Measurements from ENCODE around the gene CBFB.
A peak's percentile ranks its signal among the peaks of the same experiment; 100 is the strongest.
"Not testable (repeated sequence)": the region's sequence is repeated elsewhere in the genome, so short reads cannot be mapped to it uniquely, and the experiment has no call there.

CBFB gene

GRCh38 chr16:67098599-67098998, 69.7 kb downstream of the CBFB start:
- DNase-seq (ENCODE audit: low spot score) = no peak

DNA sequence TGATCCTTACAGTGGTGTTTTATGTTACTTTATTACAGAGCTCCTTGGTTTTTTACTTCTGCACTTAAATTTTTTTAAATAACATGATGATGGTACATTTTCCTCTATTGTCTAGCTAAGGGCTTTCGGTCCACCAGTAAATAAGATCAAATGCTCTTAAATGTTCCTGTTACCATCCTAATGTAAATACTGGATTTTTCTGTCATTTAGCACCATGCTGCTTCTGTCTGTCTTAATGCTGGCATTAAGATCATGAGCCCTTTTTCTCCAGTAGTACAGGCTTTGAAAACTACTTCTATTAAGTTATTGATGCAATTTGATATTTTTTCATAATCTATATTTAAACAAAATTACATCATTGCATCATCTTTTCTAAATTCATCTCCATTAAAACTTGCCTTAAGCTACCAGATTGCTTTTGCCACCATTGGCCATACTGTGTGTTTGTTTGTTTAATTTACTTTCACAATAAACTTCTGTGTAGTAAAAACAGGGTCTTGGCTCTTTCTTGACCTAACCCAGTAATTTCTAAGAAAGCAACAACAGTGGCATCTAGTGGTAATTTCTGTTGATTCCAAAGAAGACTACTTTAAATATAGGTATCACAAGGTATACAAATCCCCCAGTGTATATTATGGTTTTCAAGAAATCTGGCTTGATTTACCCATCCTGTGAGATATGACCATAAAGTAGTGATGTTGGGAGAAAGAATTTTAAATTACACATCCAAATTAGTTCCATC, 71.8 kb downstream of the CBFB start:
- no peak for DNase-seq (ENCODE audit: low spot score)

DNA sequence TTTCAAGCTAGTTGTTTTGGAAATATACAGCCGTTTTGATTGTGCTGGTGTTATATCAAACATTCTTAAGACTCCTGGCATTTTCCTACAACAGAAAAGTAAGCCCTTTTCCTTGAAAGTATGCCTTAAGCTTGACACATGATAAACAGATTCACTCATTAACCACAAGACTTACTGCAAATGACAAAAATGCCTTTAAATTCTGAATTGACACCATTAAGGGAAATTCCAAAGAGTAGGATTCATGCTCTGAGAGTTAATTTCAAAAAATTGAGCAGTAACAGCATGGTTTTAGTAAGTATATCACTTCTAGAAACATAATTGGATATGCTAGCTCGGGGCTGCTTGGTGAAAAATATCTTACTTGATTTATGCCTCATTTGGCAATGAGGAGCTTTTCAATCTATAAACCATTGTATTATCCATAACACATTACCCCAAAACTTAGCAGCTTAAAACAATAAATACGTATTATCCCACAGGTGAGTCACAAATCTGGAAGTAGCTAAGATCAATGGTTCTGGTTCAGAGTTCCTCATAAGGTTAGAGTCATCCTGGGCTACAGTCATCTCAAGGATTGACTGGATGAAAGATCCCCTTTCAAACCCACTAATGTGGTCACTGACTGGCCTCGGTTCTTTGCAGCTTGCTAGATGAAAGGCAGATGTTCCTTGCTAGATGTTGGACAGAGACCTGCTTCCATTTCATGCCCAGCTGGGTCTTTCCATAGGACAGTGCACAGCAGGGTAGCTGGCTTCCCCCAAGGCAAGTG, 72.5 kb downstream of the CBFB start:
- no peak for DNase-seq (ENCODE audit: low spot score)

DNA sequence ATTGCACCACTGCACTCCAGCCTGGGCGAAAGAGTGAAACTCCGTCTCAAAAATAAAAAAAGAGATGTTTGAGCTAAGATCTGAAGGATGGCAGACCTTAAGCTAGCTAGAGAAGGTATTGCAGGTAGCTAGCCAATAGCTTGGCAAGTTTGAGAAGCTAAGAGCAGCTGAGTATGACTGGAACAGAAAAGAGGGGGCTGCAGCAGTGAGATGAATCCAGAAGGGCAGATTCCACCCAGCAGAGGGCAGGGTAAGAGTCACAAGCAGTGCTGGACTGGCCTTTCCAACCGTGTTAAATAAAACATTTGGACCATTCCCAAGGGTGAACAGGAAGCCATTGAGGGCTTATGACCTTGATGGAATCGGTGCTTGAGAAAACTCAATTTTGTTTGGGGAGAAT, 75.1 kb downstream of the CBFB start:
- DNase-seq (ENCODE audit: low spot score) = no peak

- DNase-seq (ENCODE audit: low spot score) = no peak
These were observed 75.9 kb downstream of the CBFB start for GRCh38 chr16:67104845-67105244.

- DNase-seq (ENCODE audit: low spot score) = no peak
These were observed 76.3 kb downstream of the CBFB start for GRCh38 chr16:67105246-67105645.

DNA sequence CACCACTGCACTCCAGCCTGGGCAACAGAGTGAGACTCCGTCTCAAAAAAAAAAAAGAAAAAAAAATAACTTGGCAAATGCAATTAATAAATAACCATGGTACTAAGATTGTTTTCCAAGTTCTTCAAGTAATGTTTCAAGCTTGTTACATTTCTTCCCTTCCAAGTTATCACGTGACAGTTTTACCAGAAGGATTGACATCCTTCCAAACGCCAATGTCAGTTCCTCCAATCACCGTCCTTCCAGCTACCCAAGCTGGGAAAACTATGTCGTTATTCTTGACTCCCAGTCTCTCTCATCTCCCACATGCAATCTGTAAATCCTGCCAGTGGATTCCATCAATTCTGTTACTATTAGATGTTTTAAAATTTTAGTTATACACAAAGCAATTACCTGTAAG, 76.9 kb downstream of the CBFB start:
- DNase-seq (ENCODE audit: low spot score) = no peak

- no peak for DNase-seq (ENCODE audit: low spot score)
These were observed 79.5 kb downstream of the CBFB start for GRCh38 chr16:67108489-67108888.

GRCh38 chr16:67108931-67109406, 80.0 kb downstream of the CBFB start:
- no peak for DNase-seq (ENCODE audit: low spot score)

DNA sequence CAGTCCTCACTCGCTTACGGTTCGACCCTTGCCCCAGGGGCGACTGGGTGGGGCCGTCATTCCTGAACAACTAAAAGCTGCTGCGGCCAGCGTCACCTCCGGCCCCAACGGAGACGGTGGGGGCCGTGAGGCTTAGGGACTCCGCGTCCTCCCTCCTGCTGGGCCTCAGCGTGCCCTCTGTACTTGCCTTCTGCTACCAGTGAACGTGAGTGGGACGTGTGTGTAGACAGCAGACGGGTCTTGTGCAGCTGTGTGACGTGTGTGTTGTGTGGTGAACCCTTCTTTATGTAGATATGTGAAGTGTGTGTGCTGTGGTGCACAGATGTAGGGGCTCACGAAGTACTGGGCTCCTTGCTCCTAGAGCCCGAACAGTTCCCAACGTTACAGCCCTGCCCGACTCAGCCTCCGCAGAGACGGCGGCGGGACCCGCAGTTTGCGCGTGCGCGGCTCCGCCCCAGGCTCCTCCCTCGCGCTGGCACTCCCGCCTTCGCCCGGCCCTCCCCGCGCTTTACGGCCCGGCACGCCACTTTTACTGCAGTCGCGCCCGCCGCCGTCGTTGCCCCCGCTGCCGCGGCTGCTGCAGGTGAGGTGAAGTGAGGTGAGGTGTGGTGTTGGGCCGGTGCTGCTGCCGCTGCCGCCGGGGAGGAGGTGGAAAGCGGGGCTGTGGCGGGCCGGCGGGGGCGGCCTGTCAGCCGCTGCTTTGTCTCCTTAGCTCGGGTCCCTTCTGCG, 80.6 kb downstream of the CBFB start, which contains the start of gene PHAF1:
Gene PHAF1 (plus strand): TSS at position 535 of the 729 bp plus-strand sequence. CDS start 235 bp downstream, outside the sequence.
- DNase-seq (ENCODE audit: low spot score) = peak; percentile 99

GRCh38 chr16:67111951-67112444, 83.0 kb downstream of the CBFB start:
- DNase-seq (ENCODE audit: low spot score) = no peak

DNA sequence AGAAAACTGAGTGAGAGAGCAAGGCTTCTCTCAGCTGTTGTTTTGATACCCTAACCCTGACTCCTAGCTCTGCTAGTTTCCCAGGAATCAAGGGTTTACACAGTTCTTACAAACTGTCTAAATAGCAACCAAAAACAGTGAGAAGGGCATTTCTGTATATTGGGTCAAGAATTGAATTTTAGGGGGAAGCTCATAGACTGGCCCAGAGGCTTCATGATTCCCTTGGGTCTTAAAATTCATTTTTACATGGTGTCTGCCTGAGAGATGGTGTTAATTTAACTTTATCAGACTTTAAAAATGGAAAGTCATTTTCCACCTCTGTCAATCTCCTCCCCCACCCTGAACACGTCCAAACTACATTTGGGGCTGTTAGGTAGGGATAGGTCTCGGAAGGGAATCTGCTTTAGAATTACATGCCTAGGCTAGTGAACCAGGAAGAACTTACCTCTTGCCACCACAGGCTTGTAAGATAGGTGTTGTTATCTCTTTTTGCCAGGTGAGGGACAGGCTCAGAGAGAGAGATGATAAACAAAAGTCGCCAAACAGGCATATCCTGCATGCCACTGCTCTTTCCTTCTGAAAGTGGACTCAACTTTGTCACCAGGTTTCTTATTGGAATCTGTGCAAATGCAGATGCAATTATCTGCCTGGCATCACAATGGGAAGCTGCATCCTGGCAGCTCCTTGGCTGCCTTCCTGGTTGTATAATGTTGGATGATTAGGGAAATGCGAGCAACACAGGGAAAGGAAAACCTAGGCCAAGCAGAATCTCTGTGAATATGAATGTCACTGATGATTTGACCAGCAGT, 83.8 kb downstream of the CBFB start:
- no peak for DNase-seq (ENCODE audit: low spot score)

DNA sequence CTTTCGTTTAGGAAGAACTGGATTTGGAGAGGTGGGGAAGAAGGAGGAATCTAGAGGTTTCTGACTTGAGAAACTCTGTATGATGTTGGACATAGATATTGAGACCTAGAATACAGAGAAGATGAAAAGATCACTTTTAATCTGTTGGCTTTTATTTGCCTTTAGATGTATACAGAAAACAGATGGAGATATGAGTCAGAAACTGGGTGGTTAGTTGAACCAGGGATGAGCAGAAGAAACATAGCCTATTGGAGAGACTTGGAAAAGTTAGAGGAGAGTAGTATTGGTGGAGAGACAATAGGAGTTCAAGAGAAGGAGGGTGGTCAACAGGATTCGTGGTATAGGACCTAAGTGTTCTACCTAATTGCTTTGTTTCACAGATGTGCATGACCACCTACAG, 85.8 kb downstream of the CBFB start:
- DNase-seq (ENCODE audit: low spot score) = no peak

- DNase-seq (ENCODE audit: low spot score) = no peak
These were observed 86.7 kb downstream of the CBFB start for GRCh38 chr16:67115639-67116038.

- DNase-seq (ENCODE audit: low spot score) = no peak
These were observed 87.7 kb downstream of the CBFB start for GRCh38 chr16:67116388-67117311.

DNA sequence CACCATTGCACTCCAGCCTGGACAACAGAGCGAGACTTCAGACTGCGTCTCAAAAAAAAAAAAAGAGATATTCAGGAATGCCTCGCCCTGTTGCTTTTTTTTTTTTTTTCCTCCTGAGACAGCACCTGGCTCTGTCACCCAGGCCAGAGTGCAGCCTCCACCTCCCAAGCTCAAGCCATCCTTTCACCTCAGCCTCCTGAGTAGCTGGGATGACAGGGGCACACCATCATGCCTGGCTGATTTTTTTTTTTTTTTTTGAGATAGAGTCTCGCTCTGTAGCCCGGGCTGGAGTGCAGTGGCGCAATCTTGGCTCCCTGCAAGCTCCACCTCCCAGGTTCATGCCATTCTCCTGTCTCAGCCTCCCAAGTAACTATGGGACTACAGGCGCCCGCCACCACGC, 88.8 kb downstream of the CBFB start:
- no peak for DNase-seq (ENCODE audit: low spot score)

DNA sequence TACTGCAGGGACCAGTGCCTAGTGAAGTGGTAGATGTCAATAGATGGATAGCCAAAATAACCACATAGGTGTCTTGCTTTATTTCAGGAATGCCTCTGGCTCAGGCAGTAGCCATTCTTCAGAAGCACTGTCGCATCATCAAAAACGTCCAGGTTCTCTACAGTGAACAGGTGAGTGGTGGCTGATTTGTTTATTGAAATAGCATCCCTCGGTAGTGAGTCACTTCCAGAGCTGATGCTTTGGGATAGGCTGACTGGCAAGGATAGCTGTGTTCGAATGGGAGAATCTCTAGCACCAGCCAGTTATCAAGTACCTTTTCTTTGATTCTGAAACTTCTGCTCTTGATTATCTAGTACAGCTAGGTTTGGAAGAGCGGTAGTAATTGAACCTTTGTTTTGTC, 91.1 kb downstream of the CBFB start:
- DNase-seq (ENCODE audit: low spot score) = no peak

GRCh38 chr16:67122799-67123198, 93.8 kb downstream of the CBFB start:
- DNase-seq (ENCODE audit: low spot score) = not testable (repeated sequence)

GRCh38 chr16:67128417-67128816, 99.5 kb downstream of the CBFB start:
- no peak for DNase-seq (ENCODE audit: low spot score)

DNA sequence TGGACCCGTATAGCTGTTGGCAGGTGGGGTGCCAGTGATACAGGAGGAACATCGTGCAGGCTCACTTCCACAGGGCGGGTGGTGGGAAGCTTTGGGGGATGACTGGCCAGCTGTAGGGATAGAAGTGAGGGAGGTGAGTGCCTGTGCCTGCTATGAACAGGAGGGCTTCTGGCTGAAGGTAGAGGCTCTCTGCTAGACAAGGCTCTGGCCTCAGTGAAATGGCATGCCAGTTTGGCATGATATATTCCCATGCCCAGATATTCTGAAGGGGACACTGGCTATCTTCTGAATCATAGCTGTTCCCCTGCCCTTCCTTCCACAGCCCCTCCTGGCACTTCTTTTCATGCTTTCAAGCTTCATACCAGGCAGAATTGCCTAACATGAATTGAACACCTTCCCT, 99.9 kb downstream of the CBFB start:
- no peak for DNase-seq (ENCODE audit: low spot score)
